Measurements from ENCODE around the gene EFCAB11.

- TF ChIP-seq CTCF (IDR thresholded peaks at IDR 0.05) (no peak), POLR2A (IDR thresholded peaks at IDR 0.05) (no peak)
Measured at GRCh38 chr14:89750908-89751392, 203.6 kb downstream of the EFCAB11 start.
